Heart right ventricle (tissue), 16 donors: ENCODE results near the gene ALDH1L1. TPM values are rescaled to one million over a fixed set of nuclear protein-coding genes. Genes with fewer than 3 reads are reported as not detected.

ENCODE experiments used
- ATAC-seq, 8 donors: fragments of 200-7000 bp; cut with Tn5 transposase; one replicate each; pipeline ENCODE4 v1.9.1; 2020; ENCODE audit warnings: mild to moderate bottlenecking in 8 of 8, moderate library complexity in 8 of 8, moderate number of reproducible peaks in 1 of 8
- DNase-seq, 2 donors: peaks; one replicate each; pipeline ENCODE4 v3.0.0-alpha.2; 2020
- H3K27ac ChIP-seq, 10 donors: fragments of 200-600 bp; sonication (generic) in 2 of 10; one replicate each; pipeline versions ENCODE4 v1.5.0 to v1.8.0; 2020 to 2022; ENCODE audit warnings: mild to moderate bottlenecking in 3 of 10
- H3K27me3 ChIP-seq, 7 donors: fragments of 200-600 bp; one replicate each; pipeline ENCODE4 v1.8.0; 2021 to 2022; ENCODE audit warnings: mild to moderate bottlenecking in 2 of 7
- H3K36me3 ChIP-seq, 9 donors: fragments of 200-600 bp; sonication (generic) in 1 of 9; one replicate each; pipeline versions ENCODE4 v1.5.0 to v1.8.0; 2020 to 2022; ENCODE audit warnings: mild to moderate bottlenecking in 2 of 9
- H3K4me1 ChIP-seq, 9 donors: fragments of 200-600 bp; sonication (generic) in 1 of 9; one replicate each; pipeline versions ENCODE4 v1.5.0 to v1.8.0; 2020 to 2022; ENCODE audit warnings: mild to moderate bottlenecking in 4 of 9
- H3K4me3 ChIP-seq, 10 donors: fragments of 200-600 bp; sonication (generic) in 2 of 10; one replicate each; pipeline versions ENCODE4 v1.5.0 to v1.8.0; 2020 to 2022; ENCODE audit warnings: mild to moderate bottlenecking in 7 of 10, moderate library complexity in 2 of 10
- H3K9me3 ChIP-seq, 11 donors: fragments of 200-600 bp in 10 of 11; sonication (generic) in 2 of 11; one replicate each; pipeline versions ENCODE4 v1.5.0 to v1.8.0; 2013 to 2022; ENCODE audit warnings: mild to moderate bottlenecking in 2 of 11, control low read depth in 1 of 11, moderate library complexity in 1 of 11
- WGBS, 2 donors: extraction: QIAGEN DNeasy Blood & Tissue Kit; methylation state at CpG; one replicate each; pipeline ENCODE4 v1.1.7; 2013; ENCODE audit warnings: inconsistent platforms in 1 of 2; 5-methylcytosine and 5-hydroxymethylcytosine counted together
- intact Hi-C, 10 donors: fragments of 100-400 bp; cut with DNase I; formaldehyde crosslinking; loops; one replicate each; pipeline versions ENCODE4 v1.11.1 to v1.14.2; 2022
- polyA plus RNA-seq, 2 donors: library from polyadenylated mRNA; stranded (reverse); fragments of 200-250 nt; gene quantifications; one replicate each; pipeline ENCODE4 v1.2.3, GENCODE V29; 2013
- total RNA-seq, 10 donors: library from RNA; stranded (reverse); fragmentation: NEBNext Ultra II Directional in 3 of 10; extraction: Animal tissue kit (Norgen Biotek cat#: 25700) in 3 of 10; gene quantifications; one replicate each; pipeline versions ENCODE4 v1.2.1 to v1.2.4, GENCODE V29; 2021 to 2023
- TF ChIP-seq, protein P1 (sequence below), 9 donors: fragments of 200-600 bp; sonication (generic) in 2 of 9; IDR thresholded peaks; one replicate each; pipeline versions ENCODE4 v1.5.0 to v1.8.0; 2021 to 2022; ENCODE audit warnings: antibody characterized with exemption in 9 of 9, mild to moderate bottlenecking in 5 of 9, moderate library complexity in 1 of 9
- donor health status: Arrhythmogenic right ventricular cardiomyopathy.
- donor health status: ischemic (EF 13 %, LVEDD 7.1; RV severe dilation, severe dysfunction).
- donor health status: healthy with polysubstance abuse.
- donor health status: DM: no; HTN: yes; CAD: no.
- donor health status: DM: no; HTN: no; CAD: no.
- donor health status: ischemic (EF 25% LVEDD 6.9; RV normal size, moderate dysfunction).
- donor health status: ischemic (EF 25% LVEDD 5.7; RV mildly dilated, moderate dysfunction).
- donor health status: healthy.
- donor health status: DM: yes; HTN: yes; CAD: no.
- donor health status: Ischemic cardiomyopathy.
- donor health status: ischemic (EF 35%, LVEDD 5.7; RV mildly dilated, moderate dysfunction).
- donor health status: nonischemic (EF 11% LVEDD 7.7; RV severe dilation, severe dysfunction).
- donor health status: DM: yes; HTN: yes; CAD: no.
- donor health status: PGD.
- donor health status: ischemic (EF 29% LVEDD 5.4; RV normal size, mild dysfunction).
- donor health status: nonischemic (EF 23%, LVEDD 6.1; RV moderate dilation, normal function).

Gene ALDH1L1
- total and polyA plus RNA-seq, 12 donors = 14.9 to 45.9 (median 31.7) TPM

DNA sequence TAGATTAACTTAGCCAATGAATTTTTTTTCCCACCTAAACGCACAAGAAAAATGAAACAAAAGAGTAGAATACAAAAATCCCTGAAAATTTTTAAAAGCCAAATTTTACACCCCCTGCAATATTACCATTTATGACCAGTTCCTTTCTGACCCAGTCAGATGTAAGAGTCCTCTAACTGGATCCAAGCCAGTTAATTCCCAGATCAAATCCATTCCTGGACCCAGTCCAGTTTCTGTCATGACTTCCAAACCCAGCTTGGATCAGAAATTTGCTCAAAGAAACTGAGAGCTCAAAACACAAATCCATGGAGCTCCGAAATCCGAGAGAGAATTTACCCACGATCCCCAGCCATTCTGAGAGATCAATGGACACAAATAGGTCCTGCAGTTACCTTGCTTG, 17.0 kb upstream of the ALDH1L1 start:
- TF ChIP-seq, protein P1, sequence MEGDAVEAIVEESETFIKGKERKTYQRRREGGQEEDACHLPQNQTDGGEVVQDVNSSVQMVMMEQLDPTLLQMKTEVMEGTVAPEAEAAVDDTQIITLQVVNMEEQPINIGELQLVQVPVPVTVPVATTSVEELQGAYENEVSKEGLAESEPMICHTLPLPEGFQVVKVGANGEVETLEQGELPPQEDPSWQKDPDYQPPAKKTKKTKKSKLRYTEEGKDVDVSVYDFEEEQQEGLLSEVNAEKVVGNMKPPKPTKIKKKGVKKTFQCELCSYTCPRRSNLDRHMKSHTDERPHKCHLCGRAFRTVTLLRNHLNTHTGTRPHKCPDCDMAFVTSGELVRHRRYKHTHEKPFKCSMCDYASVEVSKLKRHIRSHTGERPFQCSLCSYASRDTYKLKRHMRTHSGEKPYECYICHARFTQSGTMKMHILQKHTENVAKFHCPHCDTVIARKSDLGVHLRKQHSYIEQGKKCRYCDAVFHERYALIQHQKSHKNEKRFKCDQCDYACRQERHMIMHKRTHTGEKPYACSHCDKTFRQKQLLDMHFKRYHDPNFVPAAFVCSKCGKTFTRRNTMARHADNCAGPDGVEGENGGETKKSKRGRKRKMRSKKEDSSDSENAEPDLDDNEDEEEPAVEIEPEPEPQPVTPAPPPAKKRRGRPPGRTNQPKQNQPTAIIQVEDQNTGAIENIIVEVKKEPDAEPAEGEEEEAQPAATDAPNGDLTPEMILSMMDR (IDR thresholded peaks at IDR 0.05) = no peak
- ATAC-seq (no peak), DNase-seq (no peak)
- intact Hi-C loops = loop anchor here in 5 of 10 donors (5.0 kb wide), 1 partner anchor 65 kb away; no protein-coding TSS in a partner anchor
- no peak overlapping the region for H3K4me3 ChIP-seq
- H3K27ac ChIP-seq = peak overlapping the region in 1 of 10 donors; percentile 34
- peaks cover 0 to 17% (median 8%) of the 10 kb centered on the region in 11 donors for H3K9me3 ChIP-seq
- H3K36me3 ChIP-seq = no peaks in the 10 kb centered on the region
- no peaks in the 10 kb centered on the region for H3K27me3 ChIP-seq
- H3K4me1 ChIP-seq = peaks cover 0 to 11% (median 0%) of the 10 kb centered on the region in 9 donors
- 79 to 81% methylated on average over 4 of the region's 4 CpGs for WGBS, 2 donors

DNA sequence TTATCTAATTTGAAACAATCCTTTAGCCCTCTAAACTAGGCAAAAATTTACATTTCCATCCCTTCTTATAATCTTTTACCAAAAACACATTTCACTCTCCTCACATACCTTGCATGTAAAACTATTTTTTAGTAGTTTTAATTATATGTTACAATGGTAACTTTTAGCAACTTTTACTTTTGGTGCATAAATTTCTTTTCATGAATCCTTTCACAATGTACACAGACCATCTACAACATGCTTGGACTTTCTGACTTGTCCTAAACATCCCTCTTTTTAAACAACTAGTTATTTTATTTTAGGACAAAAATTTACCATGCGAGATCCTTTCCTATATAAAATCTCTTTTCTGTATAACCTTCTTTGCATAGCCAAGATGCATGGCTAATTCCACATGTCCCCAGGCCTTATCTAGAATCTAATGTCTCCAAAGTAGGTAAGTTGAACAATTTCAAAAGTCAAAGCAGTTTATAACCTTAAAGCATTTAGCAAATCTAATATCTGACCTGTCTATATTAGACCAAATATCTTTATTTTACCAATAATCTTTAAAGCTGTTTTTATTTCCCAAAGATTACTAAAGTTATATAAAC, 14.4 kb upstream of the ALDH1L1 start:
- no peak overlapping the region for H3K4me3 ChIP-seq
- TF ChIP-seq, protein P1 (IDR thresholded peaks at IDR 0.05) = no peak
- H3K36me3 ChIP-seq = no peaks in the 10 kb centered on the region
- H3K9me3 ChIP-seq = peaks cover 0 to 17% (median 8%) of the 10 kb centered on the region in 11 donors
- no peak for ATAC-seq
- H3K27ac ChIP-seq = no peak overlapping the region
- peaks cover 0 to 11% (median 0%) of the 10 kb centered on the region in 9 donors for H3K4me1 ChIP-seq
- no peak for DNase-seq
- no peaks in the 10 kb centered on the region for H3K27me3 ChIP-seq
- intact Hi-C loops = loop anchor here in 5 of 10 donors (5.0 kb wide), 1 partner anchor 63 kb away; no protein-coding TSS in a partner anchor
- WGBS, 2 donors = 76 to 93% methylated on average over 1 of the region's 1 CpG

GRCh38 chr3:126191246-126191645, 10.9 kb upstream of the ALDH1L1 start:
- Histone ChIP-seq H3K4me3 (no peak overlapping the region), H3K36me3 (no peaks in the 10 kb centered on the region), H3K27ac (no peak overlapping the region), H3K27me3 (no peaks in the 10 kb centered on the region), H3K4me1 (no peaks in the 10 kb centered on the region), H3K9me3 (peaks cover 0 to 17% (median 8%) of the 10 kb centered on the region in 11 donors)
- 88 to 93% methylated on average over 4 of the region's 4 CpGs for WGBS, 2 donors
- DNase-seq = no peak
- intact Hi-C loops = no loop called here
- TF ChIP-seq, protein P1 (IDR thresholded peaks at IDR 0.05) = no peak
- no peak for ATAC-seq

GRCh38 chr3:126187920-126188319, 7.5 kb upstream of the ALDH1L1 start:
- ATAC-seq (no peak), DNase-seq (no peak)
- Histone ChIP-seq H3K27me3 (peaks cover 0 to 5% (median 0%) of the 10 kb centered on the region in 7 donors), H3K4me3 (no peak overlapping the region), H3K4me1 (peaks cover 0 to 5% (median 0%) of the 10 kb centered on the region in 9 donors), H3K9me3 (no peaks in the 10 kb centered on the region), H3K36me3 (no peaks in the 10 kb centered on the region), H3K27ac (no peak overlapping the region)
- intact Hi-C loops = loop anchor here in 1 of 10 donors (5.0 kb wide), 1 partner anchor 56 kb away; no protein-coding TSS in a partner anchor
- WGBS, 2 donors = 91 to 92% methylated on average over 4 of the region's 4 CpGs
- TF ChIP-seq, protein P1 (IDR thresholded peaks at IDR 0.05) = no peak
